ENCODE results near the gene TNS4.
A peak's percentile ranks its signal among the peaks of the same experiment; 100 is the strongest.

Gene TNS4

DNA sequence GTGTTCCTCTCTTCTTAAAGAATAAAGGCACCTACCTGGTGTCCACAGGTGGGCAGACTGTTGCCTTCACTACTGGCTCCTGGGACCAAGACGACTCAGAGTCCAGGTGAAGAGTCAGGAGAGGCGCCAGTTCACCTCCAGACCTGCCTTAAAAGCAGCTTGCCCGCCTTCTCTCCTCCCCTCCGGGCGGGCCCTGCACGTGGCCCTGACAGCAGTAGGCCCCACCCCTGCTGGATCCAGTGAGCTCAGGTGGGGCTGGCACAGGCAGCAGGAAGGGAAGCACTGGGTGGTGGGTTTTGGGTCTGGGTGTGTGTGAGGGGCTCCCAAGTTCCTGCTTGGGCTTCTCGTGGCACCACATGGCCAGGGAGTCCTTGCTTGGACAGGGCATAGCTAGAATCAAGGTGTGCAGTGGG, at the start of gene TNS4:
Gene TNS4 (minus strand): TSS at position 125 of the 413 bp plus-strand sequence. CDS start 5,198 bp downstream, outside the sequence.
- Histone ChIP-seq H3K9me3 (ENCODE audit: insufficient read depth, low read length, severe bottlenecking) (no peaks in the 10 kb centered on the region), H3K36me3 (ENCODE audit: insufficient read depth, low read length) (no peaks in the 10 kb centered on the region), H2AFZ (ENCODE audit: low read depth, low read length) (no peak within 1 kb of the TSS), H3K27ac (ENCODE audit: low read length) (no peak within 1 kb of the TSS), H3K4me3 (ENCODE audit: low read depth in 1 of 2, low read length in 2 of 2) (no peak within 1 kb of the TSS), H3K4me2 (ENCODE audit: insufficient read depth, low read length) (no peak within 1 kb of the TSS), H3K9ac (ENCODE audit: low read depth, low read length) (no peak within 1 kb of the TSS), H4K20me1 (ENCODE audit: insufficient read depth, low read length) (no peaks in the 10 kb centered on the region), H3K4me1 (ENCODE audit: insufficient read depth, low read length) (no peaks in the 10 kb centered on the region), H3K27me3 (ENCODE audit: insufficient read depth, low read length, poor library complexity) (no peaks in the 10 kb centered on the region), H3K79me2 (ENCODE audit: insufficient read depth, low read length) (no peaks in the 10 kb centered on the region)
- DNase-seq: no peak
- TF ChIP-seq CTCF (IDR thresholded peaks at IDR 0.05; ENCODE audit: borderline replicate concordance, extremely low read depth, low read length, poor library complexity, severe bottlenecking): no peak
- no peak for ATAC-seq (ENCODE audit: insufficient read depth, low read depth)

- H3K4me1 ChIP-seq (ENCODE audit: insufficient read depth, low read length): peaks cover 96% of the 10 kb centered on the region
Measured at GRCh38 chr17:40550608-40551007, 49.2 kb upstream of the TNS4 start.

GRCh38 chr17:40548982-40549685, 47.7 kb upstream of the TNS4 start:
- no peaks in the 10 kb centered on the region for H3K79me2 ChIP-seq (ENCODE audit: insufficient read depth, low read length)
- peak overlapping the region; percentile 96 for H3K27ac ChIP-seq (ENCODE audit: low read length)
- no peak overlapping the region for H3K4me3 ChIP-seq (ENCODE audit: low read depth in 1 of 2, low read length in 2 of 2)
- H3K27me3 ChIP-seq (ENCODE audit: insufficient read depth, low read length, poor library complexity): no peaks in the 10 kb centered on the region
- no peaks in the 10 kb centered on the region for H3K9me3 ChIP-seq (ENCODE audit: insufficient read depth, low read length, severe bottlenecking)
- peak overlapping the region; percentile 55; the same call in 1 of the 2 replicates for H3K4me2 ChIP-seq (ENCODE audit: insufficient read depth, low read length)
- H2AFZ ChIP-seq (ENCODE audit: low read depth, low read length): no peak overlapping the region
- ATAC-seq (ENCODE audit: insufficient read depth, low read depth) (no peak), DNase-seq (peak; percentile 10)
- H3K9ac ChIP-seq (ENCODE audit: low read depth, low read length): peak overlapping the region; percentile 61
- H3K4me1 ChIP-seq (ENCODE audit: insufficient read depth, low read length): peaks cover 86% of the 10 kb centered on the region
- TF ChIP-seq CTCF (IDR thresholded peaks at IDR 0.05; ENCODE audit: borderline replicate concordance, extremely low read depth, low read length, poor library complexity, severe bottlenecking) (no peak), EZH2 (IDR thresholded peaks at IDR 0.05; ENCODE audit: borderline replicate concordance, low read depth, low read length, severe bottlenecking) (no peak)
- no peaks in the 10 kb centered on the region for H4K20me1 ChIP-seq (ENCODE audit: insufficient read depth, low read length)
- H3K36me3 ChIP-seq (ENCODE audit: insufficient read depth, low read length): no peaks in the 10 kb centered on the region

More at GRCh38 chr17:40550608-40551007, 49.2 kb upstream of the TNS4 start:
- Histone ChIP-seq H3K4me3 (ENCODE audit: low read depth in 1 of 2, low read length in 2 of 2) (no peak overlapping the region), H4K20me1 (ENCODE audit: insufficient read depth, low read length) (no peaks in the 10 kb centered on the region), H3K36me3 (ENCODE audit: insufficient read depth, low read length) (peaks cover 8% of the 10 kb centered on the region; the same call in 1 of the 2 replicates), H3K4me2 (ENCODE audit: insufficient read depth, low read length) (no peak overlapping the region), H3K27ac (ENCODE audit: low read length) (peak overlapping the region; percentile 96), H3K9me3 (ENCODE audit: insufficient read depth, low read length, severe bottlenecking) (no peaks in the 10 kb centered on the region), H3K79me2 (ENCODE audit: insufficient read depth, low read length) (peaks cover 13% of the 10 kb centered on the region), H3K9ac (ENCODE audit: low read depth, low read length) (no peak overlapping the region), H2AFZ (ENCODE audit: low read depth, low read length) (no peak overlapping the region), H3K27me3 (ENCODE audit: insufficient read depth, low read length, poor library complexity) (no peaks in the 10 kb centered on the region)
- DNase-seq: no peak
- TF ChIP-seq CTCF (IDR thresholded peaks at IDR 0.05; ENCODE audit: borderline replicate concordance, extremely low read depth, low read length, poor library complexity, severe bottlenecking) (no peak), EZH2 (IDR thresholded peaks at IDR 0.05; ENCODE audit: borderline replicate concordance, low read depth, low read length, severe bottlenecking) (no peak)
- ATAC-seq (ENCODE audit: insufficient read depth, low read depth): no peak

All from DND-41 (cell line).